ENCODE data around the gene GPR139. TPM values are rescaled to one million over a fixed set of nuclear protein-coding genes. Genes with fewer than 3 reads are reported as not detected.

Gene GPR139
- total RNA-seq, 6 experiments from 2014 or later, result not detected

DNA sequence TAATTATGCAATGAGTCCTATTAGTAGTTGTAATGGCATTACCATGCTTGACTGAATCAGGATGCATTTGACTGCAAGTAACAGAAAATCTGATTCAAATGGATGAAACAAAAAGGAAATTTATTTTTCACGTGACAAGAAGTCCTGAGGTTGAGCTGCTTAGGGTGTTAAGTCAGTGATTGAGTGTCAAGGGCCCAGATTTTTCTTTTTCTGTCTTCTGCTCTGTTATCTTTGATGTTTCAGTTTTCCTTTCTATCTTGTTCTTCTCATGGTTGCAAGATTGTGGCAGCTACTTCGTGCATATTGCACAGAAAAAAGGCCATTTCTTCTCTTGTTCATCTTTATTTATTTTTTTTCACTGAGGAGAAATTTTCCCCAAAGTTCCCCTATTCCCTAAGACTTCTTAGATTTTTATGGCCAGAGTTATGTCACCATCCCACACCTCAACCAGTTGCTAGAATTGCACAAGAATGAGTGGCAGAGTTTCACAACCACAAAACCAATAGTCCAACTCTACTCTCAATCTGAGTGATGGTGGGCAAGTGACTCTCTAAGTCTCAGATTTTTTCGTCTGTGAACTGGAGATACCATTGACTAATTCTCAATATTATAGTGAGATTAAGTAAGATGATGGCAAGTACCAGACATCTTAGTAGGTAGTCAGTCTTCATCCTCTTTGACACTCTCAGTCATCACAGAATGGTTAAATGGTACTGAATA lies 15.7 kb upstream of the GPR139 start:
- no peaks in the 10 kb centered on the region for H3K36me3 Mint-ChIP-seq (ENCODE audit: low read depth)
- no peaks in the 10 kb centered on the region; the same call in 1 of the 2 replicates for H3K27me3 Mint-ChIP-seq (ENCODE audit: insufficient read depth)

DNA sequence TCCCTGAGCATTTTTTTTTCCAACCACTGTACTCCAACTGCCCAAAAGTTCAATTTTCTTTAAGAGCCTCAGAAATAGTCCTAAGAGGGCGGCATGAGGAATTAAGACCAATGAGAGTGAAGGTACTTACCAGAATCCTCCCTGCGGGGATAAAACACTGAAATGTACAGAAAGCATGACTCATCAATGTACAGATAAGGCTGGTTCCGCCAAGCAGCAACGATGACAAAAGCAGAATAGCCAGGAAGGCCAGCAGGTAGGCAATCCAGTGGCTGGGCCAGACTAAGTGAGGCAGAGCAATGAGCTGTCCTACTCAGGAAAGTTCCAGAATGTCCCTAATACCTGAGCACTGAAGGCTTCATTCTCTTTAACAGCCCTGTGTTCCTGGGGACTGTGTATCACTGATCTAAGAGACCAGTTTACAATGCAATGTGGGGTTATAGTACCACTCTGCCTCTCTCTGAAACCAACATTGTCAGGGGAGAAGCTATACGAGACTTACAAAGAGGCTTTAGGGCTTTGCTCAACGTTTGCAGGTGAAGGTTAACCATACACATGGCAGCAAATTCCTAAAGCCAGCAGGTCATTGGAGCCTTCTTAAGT lies 11.0 kb upstream of the GPR139 start:
- Mint-ChIP-seq H3K4me3 (no peak overlapping the region), H3K9me3 (peaks cover 40% of the 10 kb centered on the region), H3K36me3 (ENCODE audit: low read depth) (no peaks in the 10 kb centered on the region), H3K27me3 (ENCODE audit: insufficient read depth) (no peaks in the 10 kb centered on the region), H3K27ac (no peak overlapping the region), H3K4me1 (ENCODE audit: low read depth) (no peaks in the 10 kb centered on the region)
- TF ChIP-seq, protein P1, sequence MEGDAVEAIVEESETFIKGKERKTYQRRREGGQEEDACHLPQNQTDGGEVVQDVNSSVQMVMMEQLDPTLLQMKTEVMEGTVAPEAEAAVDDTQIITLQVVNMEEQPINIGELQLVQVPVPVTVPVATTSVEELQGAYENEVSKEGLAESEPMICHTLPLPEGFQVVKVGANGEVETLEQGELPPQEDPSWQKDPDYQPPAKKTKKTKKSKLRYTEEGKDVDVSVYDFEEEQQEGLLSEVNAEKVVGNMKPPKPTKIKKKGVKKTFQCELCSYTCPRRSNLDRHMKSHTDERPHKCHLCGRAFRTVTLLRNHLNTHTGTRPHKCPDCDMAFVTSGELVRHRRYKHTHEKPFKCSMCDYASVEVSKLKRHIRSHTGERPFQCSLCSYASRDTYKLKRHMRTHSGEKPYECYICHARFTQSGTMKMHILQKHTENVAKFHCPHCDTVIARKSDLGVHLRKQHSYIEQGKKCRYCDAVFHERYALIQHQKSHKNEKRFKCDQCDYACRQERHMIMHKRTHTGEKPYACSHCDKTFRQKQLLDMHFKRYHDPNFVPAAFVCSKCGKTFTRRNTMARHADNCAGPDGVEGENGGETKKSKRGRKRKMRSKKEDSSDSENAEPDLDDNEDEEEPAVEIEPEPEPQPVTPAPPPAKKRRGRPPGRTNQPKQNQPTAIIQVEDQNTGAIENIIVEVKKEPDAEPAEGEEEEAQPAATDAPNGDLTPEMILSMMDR (IDR thresholded peaks at IDR 0.05), result no peak
- no peak for DNase-seq

More for the DNA sequence above, 15.7 kb upstream of the GPR139 start:
- no peak for DNase-seq
- peaks cover 44% of the 10 kb centered on the region for H3K9me3 Mint-ChIP-seq
- no peaks in the 10 kb centered on the region for H3K4me1 Mint-ChIP-seq (ENCODE audit: low read depth)
- H3K27ac Mint-ChIP-seq, result no peak overlapping the region
- TF ChIP-seq, protein P1 (IDR thresholded peaks at IDR 0.05), result no peak
- H3K4me3 Mint-ChIP-seq, result no peak overlapping the region

DNA sequence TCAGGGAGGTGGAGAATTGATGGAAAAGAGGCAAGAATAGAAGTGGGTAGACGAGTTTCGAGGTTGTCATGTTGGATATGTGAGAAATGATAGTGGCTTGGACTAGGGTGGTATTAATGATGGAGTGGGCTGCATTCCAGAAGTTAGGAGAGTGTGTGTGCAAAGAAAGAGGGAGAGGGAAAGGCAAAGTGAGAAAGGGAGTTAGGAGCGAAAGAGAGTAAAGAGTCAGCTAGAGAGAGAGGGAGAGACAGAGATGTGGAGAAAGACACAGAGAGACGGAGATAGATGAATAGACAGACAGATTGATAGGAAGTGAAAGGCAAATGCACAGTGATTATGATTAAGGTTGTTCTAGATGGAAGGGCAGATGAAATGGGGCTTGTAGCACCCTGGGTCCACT lies 5.4 kb upstream of the GPR139 start:
- no peak overlapping the region for H3K4me3 Mint-ChIP-seq
- peaks cover 8% of the 10 kb centered on the region for H3K27me3 Mint-ChIP-seq (ENCODE audit: insufficient read depth)
- H3K4me1 Mint-ChIP-seq (ENCODE audit: low read depth), result no peaks in the 10 kb centered on the region
- no peak for DNase-seq
- TF ChIP-seq, protein P1 (IDR thresholded peaks at IDR 0.05), result no peak
- H3K9me3 Mint-ChIP-seq, result peaks cover 54% of the 10 kb centered on the region
- H3K36me3 Mint-ChIP-seq (ENCODE audit: low read depth), result no peaks in the 10 kb centered on the region
- no peak overlapping the region for H3K27ac Mint-ChIP-seq

DNA sequence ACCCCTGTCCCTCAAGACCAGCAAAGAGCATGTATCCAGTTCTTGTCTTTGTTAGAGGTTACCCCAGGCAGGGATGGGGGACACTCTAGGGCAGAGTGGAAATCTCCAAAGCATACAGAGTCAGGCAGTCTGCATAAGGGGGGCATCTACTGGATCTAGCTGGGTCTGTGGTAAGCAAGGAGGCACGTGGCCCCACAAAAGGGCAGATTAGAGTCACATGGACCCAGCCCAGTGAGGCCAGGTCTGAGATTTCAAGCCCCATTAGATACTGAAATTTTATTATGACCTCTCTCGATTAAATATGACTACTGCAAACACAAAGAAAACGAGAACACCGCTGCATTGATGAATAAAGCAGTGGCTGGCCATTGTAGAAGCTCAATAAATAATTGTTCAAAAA lies 1.6 kb upstream of the GPR139 start:
- no peak overlapping the region for H3K27ac Mint-ChIP-seq
- H3K9me3 Mint-ChIP-seq, result peaks cover 60% of the 10 kb centered on the region
- no peak for DNase-seq
- peaks cover 8% of the 10 kb centered on the region for H3K27me3 Mint-ChIP-seq (ENCODE audit: insufficient read depth)
- H3K4me3 Mint-ChIP-seq, result no peak overlapping the region
- H3K36me3 Mint-ChIP-seq (ENCODE audit: low read depth), result no peaks in the 10 kb centered on the region
- H3K4me1 Mint-ChIP-seq (ENCODE audit: low read depth), result no peaks in the 10 kb centered on the region
- TF ChIP-seq, protein P1 (IDR thresholded peaks at IDR 0.05), result no peak

DNA sequence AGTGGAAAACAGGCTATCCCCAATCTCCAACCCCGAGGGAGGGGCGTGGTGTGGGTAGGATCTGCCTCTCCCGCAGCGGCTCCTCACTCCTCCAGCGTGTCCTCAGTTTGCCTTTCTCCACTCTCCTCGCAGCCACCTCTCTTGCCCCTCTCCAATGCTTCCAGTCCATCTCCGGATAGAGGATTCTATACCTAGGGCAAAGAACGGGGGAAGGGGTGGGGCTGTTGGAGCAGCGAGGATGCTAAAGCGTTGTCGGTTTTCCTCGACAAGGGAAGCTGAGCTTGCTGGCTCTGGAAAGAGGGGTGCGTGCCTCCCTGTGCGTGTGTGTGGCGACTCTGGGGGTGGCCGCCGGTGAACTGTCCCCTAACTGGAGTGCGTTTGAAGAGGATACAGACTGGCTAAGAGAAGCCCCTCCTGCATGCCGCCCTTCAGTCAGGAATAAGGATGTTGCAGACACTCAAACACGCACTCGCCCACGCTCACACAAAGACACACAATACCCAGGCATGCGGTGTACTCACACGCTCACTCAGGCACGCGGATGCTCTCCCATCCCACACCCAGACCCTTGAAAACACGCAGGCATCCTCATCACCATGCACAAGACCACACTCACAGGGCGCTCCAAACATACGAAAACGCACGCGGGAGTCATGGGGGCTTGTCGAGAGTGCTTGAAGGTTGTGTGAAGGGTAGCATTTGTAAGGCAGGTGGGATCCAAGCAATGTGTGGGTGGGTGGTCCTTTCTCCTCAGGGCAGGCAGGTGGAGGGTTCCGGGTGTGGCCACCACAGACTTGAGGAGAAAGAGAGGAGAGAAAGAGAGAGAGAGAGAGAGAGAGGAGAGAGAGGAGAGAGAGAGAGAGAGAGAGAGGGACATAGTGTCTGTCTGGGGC lies 655 bp upstream of the GPR139 start:
- Mint-ChIP-seq H3K9me3 (peaks cover 64% of the 10 kb centered on the region), H3K36me3 (ENCODE audit: low read depth) (no peaks in the 10 kb centered on the region), H3K27ac (no peak overlapping the region), H3K4me1 (ENCODE audit: low read depth) (no peaks in the 10 kb centered on the region), H3K4me3 (no peak overlapping the region), H3K27me3 (ENCODE audit: insufficient read depth) (peaks cover 8% of the 10 kb centered on the region)
- TF ChIP-seq, protein P1 (IDR thresholded peaks at IDR 0.05), result no peak
- DNase-seq, result no peak
